OCI-LY7 (cell line): ENCODE measurements around the gene DACT2. TPM values are rescaled to one million over a fixed set of nuclear protein-coding genes. Genes with fewer than 3 reads are reported as not detected.

Experiments used
- BruUV-seq: library from RNA; stranded (reverse); fragments of 400-500 nt; replicated peaks from 2 replicates; lab custom pipeline; 2021; lab: Mats Ljungman, UMichigan
- CTCF ChIA-PET: fragments of 300-600 bp; sonication (Branson Sonifier 250); formaldehyde crosslinking; loops from one replicate; lab custom pipeline; 2022; ENCODE audit warnings: antibody characterized with exemption; ENCODE audit not compliant: unreplicated experiment; lab: Charles Lee
- POLR2A ChIA-PET: fragments of 300-600 bp; sonication (Branson Sonifier 250); formaldehyde crosslinking; loops from one replicate; lab custom pipeline; 2022; ENCODE audit warnings: antibody characterized with exemption; lab: Charles Lee
- DNase-seq: peaks from one replicate; pipeline ENCODE4 v3.0.0-alpha.2; 2015; ENCODE audit warnings: low spot score
- H2AFZ ChIP-seq: fragments of 200-600 bp; sonication (generic), shearing (Covaris generic); 2 replicates; pipeline ENCODE4 v1.6.1; 2014; ENCODE audit warnings: mild to moderate bottlenecking, antibody characterized with exemption, low read length, moderate library complexity
- H3K27ac ChIP-seq: fragments of 200-600 bp; sonication (generic); 2 replicates; pipeline ENCODE4 v1.5.1; 2014; ENCODE audit warnings: mixed run types, low read depth, mild to moderate bottlenecking, moderate library complexity, low read length, inconsistent platforms; ENCODE audit not compliant: poor library complexity, severe bottlenecking
- H3K36me3 ChIP-seq: fragments of 200-600 bp; sonication (generic); 2 replicates; pipeline ENCODE4 v1.6.1; 2014; ENCODE audit warnings: mild to moderate bottlenecking, antibody characterized with exemption, low read length, moderate library complexity, mixed read lengths; ENCODE audit not compliant: insufficient read depth
- H3K4me1 ChIP-seq: fragments of 200-600 bp; sonication (generic); 2 replicates; pipeline ENCODE4 v1.5.1; 2014; ENCODE audit warnings: mild to moderate bottlenecking, low read length; ENCODE audit not compliant: insufficient read depth, poor library complexity, severe bottlenecking
- H3K4me2 ChIP-seq: fragments of 200-600 bp; sonication (generic); 2 replicates; pipeline ENCODE4 v1.6.1; 2014; ENCODE audit warnings: mild to moderate bottlenecking, low read length
- H3K4me3 ChIP-seq: fragments of 200-600 bp; sonication (generic); 2 replicates; pipeline ENCODE4 v1.5.1; 2014; ENCODE audit warnings: mild to moderate bottlenecking, low read depth, low read length; ENCODE audit not compliant: poor library complexity, severe bottlenecking
- H3K79me2 ChIP-seq: fragments of 200-600 bp; sonication (generic); 2 replicates; pipeline ENCODE4 v1.6.1; 2016; ENCODE audit warnings: low read depth, mild to moderate bottlenecking, low read length, moderate library complexity, mixed read lengths; ENCODE audit not compliant: insufficient read depth
- H3K9me2 ChIP-seq: fragments of 200-600 bp; sonication (generic); 2 replicates; pipeline ENCODE4 v1.6.1; 2016; ENCODE audit warnings: mild to moderate bottlenecking, low read length, mixed read lengths; ENCODE audit not compliant: insufficient read depth
- H3K9me3 ChIP-seq: fragments of 200-600 bp; sonication (generic); 2 replicates; pipeline ENCODE4 v1.6.1; 2014; ENCODE audit warnings: mild to moderate bottlenecking, mixed run types, low read length, mixed read lengths
- H4K20me1 ChIP-seq: fragments of 200-600 bp; sonication (generic); 2 replicates; pipeline ENCODE4 v1.6.1; 2014; ENCODE audit warnings: mild to moderate bottlenecking, antibody characterized with exemption, low read length, moderate library complexity, mixed read lengths; ENCODE audit not compliant: insufficient read depth
- CTCF ChIP-seq: fragments of 200-600 bp; sonication (generic); conservative IDR thresholded peaks from 2 replicates; pipeline ENCODE4 v1.5.1; 2014; ENCODE audit warnings: mild to moderate bottlenecking, antibody characterized with exemption, low read length, moderate library complexity, mixed read lengths
- EZH2phosphoT487 ChIP-seq: fragments of 200-600 bp; sonication (generic); IDR thresholded peaks from 2 replicates; pipeline ENCODE4 v1.6.1; 2018; ENCODE audit warnings: low read depth, borderline replicate concordance, mild to moderate bottlenecking, mixed run types, antibody characterized with exemption, low read length, moderate library complexity, mixed read lengths
- intact Hi-C: fragments of 100-400 bp; cut with micrococcal nuclease; formaldehyde crosslinking; loops from one replicate; pipeline ENCODE4 v1.10.0; 2022; ENCODE audit not compliant: unreplicated experiment
- total RNA-seq, 2 experiments: library from RNA; depleted of rRNA in 1 of 2; stranded (reverse); fragments of >200 nt in 1 of 2; shearing (Covaris generic) in 1 of 2; gene quantifications; 2 replicates each; pipeline ENCODE4 v1.2.3, GENCODE V29; 2014 to 2022

Gene DACT2
- total RNA-seq, 2 experiments from 2014 or later, result not detected

GRCh38 chr6:168318090-168318489 is 1.5 kb downstream of the DACT2 start:
- no peak overlapping the region for H3K27ac ChIP-seq
- DNase-seq, result no peak
- CTCF ChIA-PET, result no interaction called here
- H3K4me2 ChIP-seq, result no peak overlapping the region
- H3K4me3 ChIP-seq, result no peak overlapping the region
- no peaks in the 10 kb centered on the region for H3K9me3 ChIP-seq
- no peak for TF ChIP-seq EZH2phosphoT487
- TF ChIP-seq CTCF, result no peak
- no peak overlapping the region for H2AFZ ChIP-seq
- H3K79me2 ChIP-seq, result no peaks in the 10 kb centered on the region
- no TSS peak for BruUV-seq
- no peaks in the 10 kb centered on the region for H3K4me1 ChIP-seq
- H3K9me2 ChIP-seq, result no peaks in the 10 kb centered on the region
- POLR2A ChIA-PET, result no interaction called here
- no peaks in the 10 kb centered on the region for H3K36me3 ChIP-seq
- no peaks in the 10 kb centered on the region for H4K20me1 ChIP-seq
- intact Hi-C loops, result no loop called here

GRCh38 chr6:168315596-168315995 is 4.0 kb downstream of the DACT2 start:
- Histone ChIP-seq H2AFZ (no peak overlapping the region), H3K4me2 (no peak overlapping the region), H3K4me1 (no peaks in the 10 kb centered on the region), H3K36me3 (no peaks in the 10 kb centered on the region), H3K9me3 (no peaks in the 10 kb centered on the region), H3K4me3 (no peak overlapping the region), H3K79me2 (no peaks in the 10 kb centered on the region), H4K20me1 (no peaks in the 10 kb centered on the region), H3K9me2 (no peaks in the 10 kb centered on the region), H3K27ac (no peak overlapping the region)
- TF ChIP-seq EZH2phosphoT487, result no peak
- TF ChIP-seq CTCF, result no peak
- no TSS peak for BruUV-seq
- no peak for DNase-seq
- intact Hi-C loops, result no loop called here
- CTCF ChIA-PET, result no interaction called here
- POLR2A ChIA-PET, result no interaction called here

GRCh38 chr6:168314948-168315347 is 4.6 kb downstream of the DACT2 start:
- Histone ChIP-seq H2AFZ (no peak overlapping the region), H3K9me2 (no peaks in the 10 kb centered on the region), H3K79me2 (no peaks in the 10 kb centered on the region), H3K27ac (no peak overlapping the region), H4K20me1 (no peaks in the 10 kb centered on the region), H3K4me3 (no peak overlapping the region), H3K9me3 (no peaks in the 10 kb centered on the region), H3K4me1 (no peaks in the 10 kb centered on the region), H3K4me2 (no peak overlapping the region), H3K36me3 (no peaks in the 10 kb centered on the region)
- POLR2A ChIA-PET, result no interaction called here
- intact Hi-C loops, result no loop called here
- no TSS peak for BruUV-seq
- CTCF ChIA-PET, result no interaction called here
- no peak for TF ChIP-seq CTCF
- TF ChIP-seq EZH2phosphoT487, result no peak
- no peak for DNase-seq
